PC-3 (cell line): Measurements from ENCODE around the gene GALNTL6. TPM values are rescaled to one million over a fixed set of nuclear protein-coding genes. Genes with fewer than 3 reads are reported as not detected.
A peak's percentile ranks its signal among the peaks of the same experiment; 100 is the strongest.

Source experiments
- ATAC-seq: fragments of 200-7000 bp; cut with Tn5 transposase; 2 replicates; pipeline ENCODE4 v1.9.1; 2020; ENCODE audit warnings: mild to moderate bottlenecking, moderate library complexity
- BruUV-seq: library from RNA; stranded (reverse); fragments of 400-500 nt; replicated peaks from 2 replicates; lab custom pipeline; 2021; lab: Mats Ljungman, UMichigan
- CTCF ChIA-PET: fragments of 300-600 bp; sonication (Branson Sonifier 250); formaldehyde crosslinking; loops from one replicate; lab custom pipeline; 2022; ENCODE audit warnings: antibody characterized with exemption; lab: Charles Lee
- POLR2A ChIA-PET: fragments of 300-600 bp; sonication (Branson Sonifier 250); formaldehyde crosslinking; loops from one replicate; lab custom pipeline; 2022; ENCODE audit warnings: antibody characterized with exemption; ENCODE audit not compliant: unreplicated experiment; lab: Charles Lee
- DNase-seq: peaks from one replicate; pipeline ENCODE4 v3.0.0-alpha.2; 2015
- H2AFZ ChIP-seq: fragments of 300-600 bp; sonication (generic); 2 replicates; pipeline ENCODE4 v1.6.0; 2016; ENCODE audit warnings: antibody characterized with exemption, low read length
- H3F3A ChIP-seq: fragments of 300-600 bp; sonication (generic); one replicate; pipeline ENCODE4 v1.6.0; 2017; ENCODE audit warnings: antibody characterized with exemption, low read length, control low read depth, mild to moderate bottlenecking; ENCODE audit not compliant: unreplicated experiment
- H3K27ac ChIP-seq: fragments of 300-600 bp; sonication (generic); 2 replicates; pipeline ENCODE4 v1.5.1; 2016; ENCODE audit warnings: mild to moderate bottlenecking, low read length
- H3K27me3 ChIP-seq: fragments of 300-600 bp; sonication (generic); 2 replicates; pipeline ENCODE4 v1.6.1; 2016; ENCODE audit warnings: low read length, mixed read lengths
- H3K36me3 ChIP-seq: fragments of 300-600 bp; sonication (generic); 2 replicates; pipeline ENCODE4 v1.6.1; 2016; ENCODE audit warnings: low read depth, mixed run types, low read length, mixed read lengths
- H3K4me1 ChIP-seq: fragments of 300-600 bp; sonication (generic); 2 replicates; pipeline ENCODE4 v1.5.1; 2016; ENCODE audit warnings: low read length; ENCODE audit not compliant: insufficient read depth
- H3K4me2 ChIP-seq: fragments of 300-600 bp; sonication (generic); 2 replicates; pipeline ENCODE4 v1.6.0; 2016; ENCODE audit warnings: low read length
- H3K4me3 ChIP-seq: fragments of 300-600 bp; sonication (generic); 2 replicates; pipeline ENCODE4 v1.5.1; 2016; ENCODE audit warnings: mild to moderate bottlenecking, low read length, mixed read lengths
- H3K79me2 ChIP-seq: fragments of 300-600 bp; sonication (generic); 2 replicates; pipeline ENCODE4 v1.6.1; 2017; ENCODE audit warnings: low read length, mixed read lengths
- H3K9ac ChIP-seq: fragments of 300-600 bp; sonication (generic); 2 replicates; pipeline ENCODE4 v1.6.0; 2016; ENCODE audit warnings: mild to moderate bottlenecking, low read length
- H3K9me2 ChIP-seq: fragments of 300-600 bp; sonication (generic); replicated peaks from 2 replicates; pipeline ENCODE4 v1.6.1; 2016; ENCODE audit warnings: mixed run types, low read length, mixed read lengths
- H3K9me3 ChIP-seq: fragments of 300-600 bp; sonication (generic); 2 replicates; pipeline ENCODE4 v1.6.1; 2016; ENCODE audit warnings: low read length, mixed read lengths
- H4K20me1 ChIP-seq: fragments of 300-600 bp; sonication (generic); 2 replicates; pipeline ENCODE4 v1.6.1; 2016; ENCODE audit warnings: low read length, mixed read lengths
- CTCF ChIP-seq: fragments of 300-600 bp; sonication (generic); conservative IDR thresholded peaks from 2 replicates; pipeline ENCODE4 v1.5.1; 2017; ENCODE audit warnings: antibody characterized with exemption, low read depth, mild to moderate bottlenecking, low read length
- EZH2 ChIP-seq: fragments of 300-600 bp; sonication (generic); IDR thresholded peaks from one replicate; pipeline ENCODE4 v1.6.1; 2017; ENCODE audit warnings: antibody characterized with exemption, mild to moderate bottlenecking, low read length; ENCODE audit not compliant: unreplicated experiment
- EZH2phosphoT487 ChIP-seq: fragments of 300-600 bp; sonication (generic); IDR thresholded peaks from 2 replicates; pipeline ENCODE4 v1.6.1; 2018; ENCODE audit warnings: mild to moderate bottlenecking, antibody characterized with exemption, low read length, borderline replicate concordance
- intact Hi-C: fragments of 100-400 bp; cut with micrococcal nuclease; formaldehyde crosslinking; loops from 2 replicates; pipeline ENCODE4 v1.9.0; 2023
- total RNA-seq: library from RNA; depleted of rRNA; stranded (reverse); fragments of >200 nt; gene quantifications from 2 replicates; pipeline ENCODE4 v1.2.3, GENCODE V29; 2014

Gene GALNTL6
- total RNA-seq, 1 experiment from 2014 or later: not detected

- Histone ChIP-seq H3K4me3 (no peak overlapping the region), H3K4me1 (no peaks in the 10 kb centered on the region), H3K79me2 (no peaks in the 10 kb centered on the region), H3K9me3 (no peaks in the 10 kb centered on the region), H3K27ac (no peak overlapping the region), H2AFZ (no peak overlapping the region), H4K20me1 (no peaks in the 10 kb centered on the region), H3K4me2 (no peak overlapping the region), H3K9me2 (no peaks in the 10 kb centered on the region), H3K27me3 (no peaks in the 10 kb centered on the region), H3F3A (no peaks in the 10 kb centered on the region), H3K9ac (no peak overlapping the region), H3K36me3 (no peaks in the 10 kb centered on the region)
- intact Hi-C loops: no loop called here
- TF ChIP-seq EZH2phosphoT487 (no peak), EZH2 (no peak), CTCF (no peak)
- no TSS peak for BruUV-seq
- ATAC-seq (no peak), DNase-seq (no peak)
- POLR2A ChIA-PET: no interaction called here
- CTCF ChIA-PET: no interaction called here
Observed at GRCh38 chr4:172887959-172888358, 1074.8 kb downstream of the GALNTL6 start.

GRCh38 chr4:172892300-172892699 is 1079.1 kb downstream of the GALNTL6 start:
- DNase-seq (peak; percentile 52), ATAC-seq (no peak)
- Histone ChIP-seq H3K4me1 (no peaks in the 10 kb centered on the region), H3K4me3 (no peak overlapping the region), H2AFZ (no peak overlapping the region), H3K27ac (no peak overlapping the region), H3K79me2 (no peaks in the 10 kb centered on the region), H4K20me1 (no peaks in the 10 kb centered on the region), H3F3A (no peaks in the 10 kb centered on the region), H3K9me2 (no peaks in the 10 kb centered on the region), H3K36me3 (no peaks in the 10 kb centered on the region), H3K9me3 (no peaks in the 10 kb centered on the region), H3K27me3 (no peaks in the 10 kb centered on the region), H3K9ac (no peak overlapping the region), H3K4me2 (no peak overlapping the region)
- POLR2A ChIA-PET: interaction anchor here (0.6 kb wide), 1 partner anchor 215 kb away, joined by 14 read pairs; no protein-coding TSS in a partner anchor
- CTCF ChIA-PET: interaction anchor here (0.6 to 1.5 kb wide), 5 partner anchors 53 to 133 kb away, joined by 4 to 10 read pairs (median 6); no protein-coding TSS in a partner anchor
- TF ChIP-seq CTCF: peak; percentile 70
- TF ChIP-seq EZH2phosphoT487: no peak
- BruUV-seq: no TSS peak
- intact Hi-C loops: loop anchor here (10.0 kb wide), 1 partner anchor 113 kb away; no protein-coding TSS in a partner anchor

- ChIA-PET CTCF (no interaction called here), POLR2A (no interaction called here)
- ATAC-seq: no peak
- H3K27me3 ChIP-seq: no peaks in the 10 kb centered on the region
- no peaks in the 10 kb centered on the region for H3K79me2 ChIP-seq
- TF ChIP-seq EZH2: no peak
- no peak for TF ChIP-seq CTCF
- TF ChIP-seq EZH2phosphoT487: no peak
- intact Hi-C loops: loop anchor here (10.0 kb wide), 1 partner anchor 109 kb away; no protein-coding TSS in a partner anchor
- no peaks in the 10 kb centered on the region for H3K36me3 ChIP-seq
- H3K9me2 ChIP-seq: no peaks in the 10 kb centered on the region
- no peak overlapping the region for H3K9ac ChIP-seq
- BruUV-seq: no TSS peak
- H3K4me1 ChIP-seq: peaks cover 3% of the 10 kb centered on the region; the same call in 1 of the 2 replicates
- H3F3A ChIP-seq: no peaks in the 10 kb centered on the region
- H2AFZ ChIP-seq: no peak overlapping the region
- H3K9me3 ChIP-seq: no peaks in the 10 kb centered on the region
- DNase-seq: no peak
- no peak overlapping the region for H3K27ac ChIP-seq
- H3K4me2 ChIP-seq: no peak overlapping the region
- no peak overlapping the region for H3K4me3 ChIP-seq
- H4K20me1 ChIP-seq: no peaks in the 10 kb centered on the region
Observed at GRCh38 chr4:172895699-172896098, 1082.5 kb downstream of the GALNTL6 start.
